Activated CD4-positive, alpha-beta memory T cell treated with anti-CD3 and anti-CD28 coated beads, Interleukin-2, amount 10 ng/mL, durations not matched to agents 7 days and 5 days (primary cell): Measurements from ENCODE around the gene ZCRB1. TPM values are rescaled to one million over a fixed set of nuclear protein-coding genes. Genes with fewer than 3 reads are reported as not detected.
"Not testable (repeated sequence)": the region's sequence is repeated elsewhere in the genome, so short reads cannot be mapped to it uniquely, and the experiment has no call there.

Experiments
- CTCF ChIA-PET: fragments of 350-600 bp; sonication (Branson Sonifier 250); formaldehyde crosslinking; loops from one replicate; lab custom pipeline; 2021; ENCODE audit warnings: antibody characterized with exemption, inconsistent platforms; lab: Charles Lee
- POLR2A ChIA-PET: fragments of 350-600 bp; sonication (Branson Sonifier 250); formaldehyde crosslinking; loops from one replicate; lab custom pipeline; 2021; ENCODE audit warnings: antibody characterized with exemption; lab: Charles Lee
- DNase-seq: peaks from one replicate; pipeline ENCODE4 v3.0.0-alpha.2; 2020
- H3K27ac Mint-ChIP-seq: one replicate; pipeline ENCODE4 v1.8.0; 2021; ENCODE audit warnings: mild to moderate bottlenecking, mixed read lengths
- H3K27me3 Mint-ChIP-seq: one replicate; pipeline ENCODE4 v1.8.0; 2021; ENCODE audit warnings: mixed read lengths
- H3K36me3 Mint-ChIP-seq: one replicate; pipeline ENCODE4 v1.8.0; 2021; ENCODE audit warnings: low read depth, mixed read lengths
- H3K4me1 Mint-ChIP-seq: one replicate; pipeline ENCODE4 v1.8.0; 2021; ENCODE audit warnings: mixed read lengths
- H3K4me3 Mint-ChIP-seq: one replicate; pipeline ENCODE4 v1.8.0; 2021; ENCODE audit warnings: mild to moderate bottlenecking, mixed read lengths
- H3K9me3 Mint-ChIP-seq: one replicate; pipeline ENCODE4 v1.8.0; 2021; ENCODE audit warnings: mixed read lengths
- total RNA-seq, 2 experiments: library from RNA; stranded (reverse); gene quantifications; one replicate each; pipeline ENCODE4 v1.2.3, GENCODE V29; 2021

The ZCRB1 gene
- total RNA-seq, 2 experiments from 2014 or later: 53.3 to 54.9 TPM

- H3K4me1 Mint-ChIP-seq, H3K9me3 Mint-ChIP-seq, H3K36me3 Mint-ChIP-seq, H3K27ac Mint-ChIP-seq, H3K27me3 Mint-ChIP-seq, DNase-seq, POLR2A ChIA-PET, CTCF ChIA-PET, H3K4me3 Mint-ChIP-seq: not testable (repeated sequence)
Observed at GRCh38 chr12:42349119-42350020, 23.5 kb upstream of the ZCRB1 start.

GRCh38 chr12:42346403-42347002 lies 20.6 kb upstream of the ZCRB1 start:
- H3K9me3 Mint-ChIP-seq: no peaks in the 10 kb centered on the region
- ChIA-PET POLR2A (no interaction called here), CTCF (no interaction called here)
- no peaks in the 10 kb centered on the region for H3K27me3 Mint-ChIP-seq
- H3K4me1 Mint-ChIP-seq: peaks cover 9% of the 10 kb centered on the region
- H3K36me3 Mint-ChIP-seq: peaks cover 20% of the 10 kb centered on the region
- no peak for DNase-seq
- no peak overlapping the region for H3K27ac Mint-ChIP-seq
- H3K4me3 Mint-ChIP-seq: no peak overlapping the region

GRCh38 chr12:42343721-42344120 lies 17.8 kb upstream of the ZCRB1 start:
- Mint-ChIP-seq H3K27ac (no peak overlapping the region), H3K9me3 (no peaks in the 10 kb centered on the region), H3K4me1 (peaks cover 12% of the 10 kb centered on the region), H3K36me3 (peaks cover 26% of the 10 kb centered on the region), H3K4me3 (no peak overlapping the region), H3K27me3 (no peaks in the 10 kb centered on the region)
- no peak for DNase-seq
- POLR2A ChIA-PET: no interaction called here
- CTCF ChIA-PET: interaction anchor here (1.6 kb wide), 1 partner anchor 12 kb away, joined by 4 read pairs; no protein-coding TSS in a partner anchor

GRCh38 chr12:42342028-42342427 lies 16.1 kb upstream of the ZCRB1 start:
- DNase-seq: no peak
- Mint-ChIP-seq H3K9me3 (no peaks in the 10 kb centered on the region), H3K4me1 (peaks cover 19% of the 10 kb centered on the region), H3K27ac (no peak overlapping the region), H3K4me3 (no peak overlapping the region), H3K27me3 (no peaks in the 10 kb centered on the region), H3K36me3 (peaks cover 30% of the 10 kb centered on the region)
- CTCF ChIA-PET: interaction anchor here (1.6 kb wide), 1 partner anchor 30 kb away, joined by 4 read pairs; no protein-coding TSS in a partner anchor
- POLR2A ChIA-PET: no interaction called here

GRCh38 chr12:42338280-42338679 lies 12.4 kb upstream of the ZCRB1 start:
- no peak for DNase-seq
- ChIA-PET POLR2A (no interaction called here), CTCF (no interaction called here)
- Mint-ChIP-seq H3K27me3 (no peaks in the 10 kb centered on the region), H3K36me3 (peaks cover 39% of the 10 kb centered on the region), H3K9me3 (no peaks in the 10 kb centered on the region), H3K4me3 (no peak overlapping the region), H3K4me1 (peaks cover 27% of the 10 kb centered on the region), H3K27ac (no peak overlapping the region)

GRCh38 chr12:42336286-42336685 lies 10.4 kb upstream of the ZCRB1 start:
- DNase-seq: no peak
- Mint-ChIP-seq H3K9me3 (no peaks in the 10 kb centered on the region), H3K27me3 (no peaks in the 10 kb centered on the region), H3K36me3 (peaks cover 33% of the 10 kb centered on the region), H3K4me3 (no peak overlapping the region), H3K4me1 (peaks cover 36% of the 10 kb centered on the region), H3K27ac (no peak overlapping the region)
- ChIA-PET CTCF (interaction anchor here (0.8 kb wide), 1 partner anchor 211 kb away, joined by 3 read pairs; no protein-coding TSS in a partner anchor), POLR2A (no interaction called here)

GRCh38 chr12:42332301-42333285 lies 6.7 kb upstream of the ZCRB1 start:
- Mint-ChIP-seq H3K4me1 (peaks cover 47% of the 10 kb centered on the region), H3K4me3 (no peak overlapping the region), H3K9me3 (no peaks in the 10 kb centered on the region), H3K36me3 (peaks cover 16% of the 10 kb centered on the region), H3K27me3 (no peaks in the 10 kb centered on the region), H3K27ac (no peak overlapping the region)
- ChIA-PET POLR2A (no interaction called here), CTCF (interaction anchor here (0.7 to 2.1 kb wide), 13 partner anchors 11 to 840 kb away, joined by 3 to 11 read pairs (median 4); partner anchors contain the start of genes GXYLT1 and YAF2)
- no peak for DNase-seq

- DNase-seq, H3K27me3 Mint-ChIP-seq, H3K27ac Mint-ChIP-seq, H3K4me3 Mint-ChIP-seq, POLR2A ChIA-PET, H3K9me3 Mint-ChIP-seq, CTCF ChIA-PET: not testable (repeated sequence)
- peaks cover 20% of the 10 kb centered on the region for H3K36me3 Mint-ChIP-seq
- H3K4me1 Mint-ChIP-seq: peaks cover 53% of the 10 kb centered on the region
Observed at GRCh38 chr12:42330097-42330496, 4.2 kb upstream of the ZCRB1 start.

- ChIA-PET POLR2A (interaction anchor here (1.3 to 2.0 kb wide), 3 partner anchors 29 to 94 kb away, joined by 4 to 10 read pairs (median 5); no protein-coding TSS in a partner anchor), CTCF (interaction anchor here (1.6 kb wide), 1 partner anchor 45 kb away, joined by 5 read pairs; no protein-coding TSS in a partner anchor)
- peaks cover 45% of the 10 kb centered on the region for H3K4me1 Mint-ChIP-seq
- peak overlapping the region; percentile 88 for H3K4me3 Mint-ChIP-seq
- DNase-seq: no peak
- peaks cover 15% of the 10 kb centered on the region for H3K36me3 Mint-ChIP-seq
- H3K27ac Mint-ChIP-seq: peak overlapping the region; percentile 92
- H3K27me3 Mint-ChIP-seq: no peaks in the 10 kb centered on the region
- no peaks in the 10 kb centered on the region for H3K9me3 Mint-ChIP-seq
Observed at GRCh38 chr12:42327227-42327590, 1.3 kb upstream of the ZCRB1 start.

GRCh38 chr12:42326541-42327226 lies 790 bp upstream of the ZCRB1 start:
- peak overlapping the region; percentile 88 for H3K4me3 Mint-ChIP-seq
- H3K27ac Mint-ChIP-seq: peak overlapping the region; percentile 92
- ChIA-PET POLR2A (interaction anchor here (0.7 to 2.0 kb wide), 8 partner anchors 28 to 229 kb away, joined by 3 to 10 read pairs (median 4); partner anchors contain the start of gene YAF2), CTCF (interaction anchor here (1.6 kb wide), 1 partner anchor 46 kb away, joined by 5 read pairs; no protein-coding TSS in a partner anchor)
- no peaks in the 10 kb centered on the region for H3K9me3 Mint-ChIP-seq
- peak; percentile 20 for DNase-seq
- H3K27me3 Mint-ChIP-seq: no peaks in the 10 kb centered on the region
- peaks cover 40% of the 10 kb centered on the region for H3K4me1 Mint-ChIP-seq
- peaks cover 17% of the 10 kb centered on the region for H3K36me3 Mint-ChIP-seq

GRCh38 chr12:42325326-42325652 lies 605 bp downstream of the ZCRB1 start:
- Mint-ChIP-seq H3K36me3 (peaks cover 20% of the 10 kb centered on the region), H3K4me1 (peaks cover 33% of the 10 kb centered on the region), H3K9me3 (no peaks in the 10 kb centered on the region), H3K4me3 (peak overlapping the region; percentile 88), H3K27ac (peak overlapping the region; percentile 92), H3K27me3 (no peaks in the 10 kb centered on the region)
- no peak for DNase-seq
- ChIA-PET CTCF (interaction anchor here (0.5 to 1.0 kb wide), 2 partner anchors 26 to 47 kb away, joined by 3 read pairs; no protein-coding TSS in a partner anchor), POLR2A (interaction anchor here (1.0 to 1.6 kb wide), 4 partner anchors 27 to 228 kb away, joined by 3 to 5 read pairs (median 4); partner anchors contain the start of genes GXYLT1 and YAF2)

- Mint-ChIP-seq H3K27ac (no peak overlapping the region), H3K9me3 (no peaks in the 10 kb centered on the region), H3K27me3 (no peaks in the 10 kb centered on the region), H3K4me1 (peaks cover 24% of the 10 kb centered on the region), H3K36me3 (peaks cover 25% of the 10 kb centered on the region), H3K4me3 (no peak overlapping the region)
- POLR2A ChIA-PET: no interaction called here
- DNase-seq: no peak
- CTCF ChIA-PET: interaction anchor here (1.7 kb wide), 1 partner anchor 48 kb away, joined by 5 read pairs; no protein-coding TSS in a partner anchor
Observed at GRCh38 chr12:42323856-42324255, 2.0 kb downstream of the ZCRB1 start.
